ENCODE measurements around the gene KANSL3. TPM values are rescaled to one million over a fixed set of nuclear protein-coding genes. Genes with fewer than 3 reads are reported as not detected.

KANSL3 gene
- total and polyA plus RNA-seq, 9 of the 15 experiments (the other 6 are each of a cell fraction or from before 2014, with no cell fraction given) = 11.3 to 43.7 (median 27.9) TPM

GRCh38 chr2:96636551-96637171 is 1.5 kb downstream of the KANSL3 start (continued):
- TF ChIP-seq CREB3 (tag; conservative IDR thresholded peaks at IDR 0.05; ENCODE audit: low read depth) = no peak
- no peak for TF ChIP-seq ZC3H11A (IDR thresholded peaks at IDR 0.05; ENCODE audit: low read depth, low read length)
- peak; percentile 62; the same call in 1 of the 2 replicates for TF ChIP-seq HNRNPL (IDR thresholded peaks at IDR 0.05; ENCODE audit: low read depth, low read length)
- no peak for TF ChIP-seq ZNF717 (CRISPR knock-in tag; IDR thresholded peaks at IDR 0.05)
- TF ChIP-seq ELF1 (tag; IDR thresholded peaks at IDR 0.05) = no peak
- no peak for TF ChIP-seq ZNF764 (CRISPR knock-in tag; IDR thresholded peaks at IDR 0.05; ENCODE audit: low read depth)
- no peak for TF ChIP-seq MIER1 (IDR thresholded peaks at IDR 0.05; ENCODE audit: low read depth)
- no peak for TF ChIP-seq STAG1 (CRISPR knock-in tag; IDR thresholded peaks at IDR 0.05; ENCODE audit: borderline replicate concordance)
- no peak for TF ChIP-seq TCF7 (IDR thresholded peaks at IDR 0.05; ENCODE audit: borderline replicate concordance)
- TF ChIP-seq KHSRP (IDR thresholded peaks at IDR 0.05) = no peak
- 0 out of 2 replicates have a peak, but pooled peaks have one; percentile 23 for TF ChIP-seq HBP1 (CRISPR knock-in tag; IDR thresholded peaks at IDR 0.05)
- TF ChIP-seq CBFA2T3 (IDR thresholded peaks at IDR 0.05) = peak; percentile 47; the same call in 1 of the 2 replicates
- TF ChIP-seq STAT5A (IDR thresholded peaks at IDR 0.05; ENCODE audit: borderline replicate concordance, low read length) = no peak
- TF ChIP-seq ZBTB17 (CRISPR knock-in tag; IDR thresholded peaks at IDR 0.05) = no peak
- no peak for TF ChIP-seq POLR2AphosphoS2 (IDR thresholded peaks at IDR 0.05; ENCODE audit: low read length)
- TF ChIP-seq MNT (conservative IDR thresholded peaks at IDR 0.05) = 0 out of 4 replicates have a peak, but pooled peaks of 1 of the 2 experiments have one; percentile 22
- 0 out of 2 replicates have a peak, but pooled peaks have one; percentile 8 for TF ChIP-seq SMAD3 (CRISPR knock-in tag; conservative IDR thresholded peaks at IDR 0.05)
- TF ChIP-seq MAX (CRISPR knock-in tag; IDR thresholded peaks at IDR 0.05) = 0 out of 2 replicates have a peak, but pooled peaks have one; percentile 17
- no peak for TF ChIP-seq E2F8 (IDR thresholded peaks at IDR 0.05; ENCODE audit: low read depth, partially characterized antibody)

Measured in K562 (cell line).